Measurements from ENCODE around the gene PPP1R12A.
"Not testable (repeated sequence)": the region's sequence is repeated elsewhere in the genome, so short reads cannot be mapped to it uniquely, and the experiment has no call there.

PPP1R12A gene

DNA sequence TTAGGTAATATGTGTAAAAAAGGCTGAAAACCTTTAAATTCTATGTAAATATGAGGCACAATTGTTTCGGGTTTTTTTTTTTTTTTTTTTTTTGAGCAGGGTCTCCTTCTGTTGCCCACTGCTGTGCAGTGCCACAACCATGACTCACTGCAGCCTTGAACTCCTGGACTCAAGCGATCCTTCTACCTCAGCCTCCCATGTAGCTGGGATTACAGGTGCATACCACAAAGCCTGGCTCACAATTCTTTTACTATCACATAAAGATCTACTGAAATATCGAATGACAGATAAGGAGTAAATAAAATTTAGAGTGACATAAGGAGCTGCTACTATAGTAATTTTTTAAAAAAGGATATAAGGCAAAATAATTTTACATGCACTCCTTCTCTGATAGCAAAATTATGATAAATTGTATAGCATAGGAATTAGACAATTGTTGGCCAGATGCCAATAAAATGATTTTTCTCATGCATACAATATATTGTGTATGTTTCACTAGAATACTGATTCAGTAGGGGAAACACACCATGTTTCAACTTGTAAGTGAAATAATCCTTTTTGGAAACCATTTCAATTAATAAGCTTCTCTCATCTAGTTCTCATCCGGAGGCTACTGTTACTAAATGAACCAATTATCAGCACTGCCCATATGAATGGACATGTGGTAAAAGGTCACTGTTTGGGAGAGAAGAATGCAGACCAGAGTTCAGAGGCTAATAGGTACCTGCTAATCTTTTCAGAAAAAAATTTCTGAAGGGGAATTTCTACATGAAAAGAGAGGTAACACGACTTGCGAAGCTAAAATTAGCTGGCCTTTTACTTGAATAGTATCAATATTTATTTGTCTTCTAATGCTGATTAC is 108.4 kb downstream of the PPP1R12A start:
- no peak overlapping the region for H3K4me3 ChIP-seq (ENCODE audit: low read length)
- TF ChIP-seq, protein P1, sequence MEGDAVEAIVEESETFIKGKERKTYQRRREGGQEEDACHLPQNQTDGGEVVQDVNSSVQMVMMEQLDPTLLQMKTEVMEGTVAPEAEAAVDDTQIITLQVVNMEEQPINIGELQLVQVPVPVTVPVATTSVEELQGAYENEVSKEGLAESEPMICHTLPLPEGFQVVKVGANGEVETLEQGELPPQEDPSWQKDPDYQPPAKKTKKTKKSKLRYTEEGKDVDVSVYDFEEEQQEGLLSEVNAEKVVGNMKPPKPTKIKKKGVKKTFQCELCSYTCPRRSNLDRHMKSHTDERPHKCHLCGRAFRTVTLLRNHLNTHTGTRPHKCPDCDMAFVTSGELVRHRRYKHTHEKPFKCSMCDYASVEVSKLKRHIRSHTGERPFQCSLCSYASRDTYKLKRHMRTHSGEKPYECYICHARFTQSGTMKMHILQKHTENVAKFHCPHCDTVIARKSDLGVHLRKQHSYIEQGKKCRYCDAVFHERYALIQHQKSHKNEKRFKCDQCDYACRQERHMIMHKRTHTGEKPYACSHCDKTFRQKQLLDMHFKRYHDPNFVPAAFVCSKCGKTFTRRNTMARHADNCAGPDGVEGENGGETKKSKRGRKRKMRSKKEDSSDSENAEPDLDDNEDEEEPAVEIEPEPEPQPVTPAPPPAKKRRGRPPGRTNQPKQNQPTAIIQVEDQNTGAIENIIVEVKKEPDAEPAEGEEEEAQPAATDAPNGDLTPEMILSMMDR (conservative IDR thresholded peaks at IDR 0.05; ENCODE audit: low read depth, low read length), result no peak
- DNase-seq (ENCODE audit: low read depth), result no peak

DNA sequence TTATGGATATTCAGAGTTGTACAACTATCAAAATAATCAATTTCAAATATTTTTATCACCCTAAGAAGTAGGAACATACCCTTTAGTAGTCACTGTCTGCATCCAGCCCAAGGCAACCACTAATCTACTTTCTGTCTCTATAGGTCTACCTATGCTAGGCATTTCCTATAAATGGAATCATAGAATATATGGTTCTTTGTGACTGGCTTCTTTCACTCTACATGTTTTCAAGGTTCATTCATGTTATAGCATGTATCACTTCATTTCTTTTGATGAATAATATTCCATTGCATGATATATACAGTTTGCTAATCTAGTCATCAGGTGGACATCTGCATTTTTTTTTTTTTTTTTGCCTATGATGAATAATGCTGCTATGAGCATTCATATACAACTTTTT is 112.4 kb downstream of the PPP1R12A start:
- DNase-seq (ENCODE audit: low read depth), result no peak
- TF ChIP-seq, protein P1 (conservative IDR thresholded peaks at IDR 0.05; ENCODE audit: low read depth, low read length), result no peak
- H3K4me3 ChIP-seq (ENCODE audit: low read length), result no peak overlapping the region

DNA sequence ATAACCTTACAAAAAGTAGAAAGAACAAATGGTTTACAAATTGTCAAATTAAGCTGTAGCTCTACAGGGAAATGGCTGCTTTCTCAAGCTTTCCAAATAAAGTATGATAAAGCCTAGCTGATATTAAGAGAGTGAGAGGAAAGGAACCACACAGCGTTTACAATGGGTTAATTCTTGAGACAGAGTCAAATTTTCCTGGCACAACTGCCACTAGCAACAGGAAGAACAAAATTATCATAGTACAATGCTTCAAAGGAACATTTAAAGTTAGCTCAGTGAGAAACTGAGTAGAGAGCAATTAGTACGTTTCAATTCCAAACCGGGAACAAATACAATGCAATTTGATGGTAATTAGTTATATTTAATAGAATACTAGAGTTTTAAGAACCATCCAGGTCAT is 116.0 kb downstream of the PPP1R12A start:
- no peak for DNase-seq (ENCODE audit: low read depth)
- TF ChIP-seq, protein P1 (conservative IDR thresholded peaks at IDR 0.05; ENCODE audit: low read depth, low read length), result no peak
- H3K4me3 ChIP-seq (ENCODE audit: low read length), result no peak overlapping the region

- not testable (repeated sequence) for H3K4me3 ChIP-seq (ENCODE audit: low read length); DNase-seq (ENCODE audit: low read depth)
Measured at GRCh38 chr12:79784366-79785065, 150.4 kb downstream of the PPP1R12A start.

DNA sequence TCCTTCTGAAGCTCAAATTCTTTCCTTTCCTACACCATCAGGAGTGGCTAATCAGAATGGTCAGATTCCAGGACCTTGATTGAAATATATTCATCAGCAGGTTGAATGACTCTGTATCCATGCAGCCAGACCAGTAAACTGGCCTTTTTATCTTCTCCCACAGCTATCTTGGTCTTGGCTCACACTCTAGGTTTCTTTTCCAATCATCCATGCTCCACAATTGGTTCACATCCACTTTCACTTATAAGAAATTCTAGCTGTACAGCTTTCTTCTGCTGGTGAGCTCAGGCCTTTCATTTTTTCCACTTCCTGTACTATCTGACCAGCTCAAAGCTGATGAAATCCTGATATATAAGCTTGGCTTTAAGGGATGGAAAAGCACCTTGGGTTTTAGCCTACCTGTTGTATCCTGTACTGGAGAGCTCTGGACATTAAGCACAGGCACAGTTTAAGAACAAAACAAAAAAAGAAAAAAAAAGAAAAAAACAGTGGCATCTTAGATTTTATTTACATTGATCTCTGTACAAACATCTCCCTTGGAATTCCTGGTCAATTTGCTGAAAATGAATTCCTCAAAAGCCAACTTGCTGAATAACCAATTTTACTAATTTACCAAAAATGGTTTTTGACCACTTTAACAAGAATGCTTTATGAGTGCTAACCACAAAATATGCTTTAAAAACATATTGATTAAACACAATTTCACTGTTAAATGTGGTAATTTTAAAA is 152.6 kb downstream of the PPP1R12A start:
- H3K4me3 ChIP-seq (ENCODE audit: low read length), result no peak overlapping the region
- TF ChIP-seq, protein P1 (conservative IDR thresholded peaks at IDR 0.05; ENCODE audit: low read depth, low read length), result no peak
- DNase-seq (ENCODE audit: low read depth), result no peak

DNA sequence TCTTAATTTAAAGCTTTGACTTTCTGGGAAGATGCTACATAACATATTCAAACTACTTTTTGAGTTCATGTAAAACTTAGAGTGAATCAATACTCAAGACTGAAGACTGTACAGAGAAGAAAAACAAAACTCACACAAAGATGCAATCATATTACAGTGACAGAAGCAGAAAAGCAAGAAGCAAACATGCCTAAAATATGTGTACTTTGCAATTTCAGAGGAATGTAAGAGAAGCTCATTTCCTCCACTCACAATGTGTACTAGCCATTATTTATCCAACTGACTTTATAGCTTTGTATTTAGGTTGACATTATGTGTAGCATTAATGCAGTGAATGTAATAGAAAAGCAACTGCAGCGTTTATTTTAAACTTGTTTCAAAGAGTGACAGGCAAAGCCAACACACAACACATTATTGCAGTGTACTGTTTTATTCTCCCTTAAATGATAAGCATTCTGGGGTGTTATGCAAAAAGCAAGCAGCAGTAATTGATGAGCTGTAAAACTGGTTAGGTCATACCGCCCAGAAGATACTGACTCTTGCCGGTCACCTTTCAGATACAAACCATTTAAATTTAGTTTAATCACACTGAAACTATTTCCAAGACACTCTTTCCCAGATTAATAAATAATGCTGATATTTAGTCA is 156.0 kb downstream of the PPP1R12A start:
- H3K4me3 ChIP-seq (ENCODE audit: low read length), result no peak overlapping the region
- DNase-seq (ENCODE audit: low read depth), result no peak
- TF ChIP-seq, protein P1 (conservative IDR thresholded peaks at IDR 0.05; ENCODE audit: low read depth, low read length), result no peak

GRCh38 chr12:79776111-79776510 is 158.8 kb downstream of the PPP1R12A start:
- DNase-seq (ENCODE audit: low read depth), result peak; percentile 62
- no peak overlapping the region for H3K4me3 ChIP-seq (ENCODE audit: low read length)
- TF ChIP-seq, protein P1 (conservative IDR thresholded peaks at IDR 0.05; ENCODE audit: low read depth, low read length), result no peak
